ENCODE data around the gene SPECC1. TPM values are rescaled to one million over a fixed set of nuclear protein-coding genes. Genes with fewer than 3 reads are reported as not detected.

SPECC1 gene
- total and polyA plus RNA-seq, 2 of the 4 experiments (the other 2 are of a cell fraction): 16.9 to 26.2 TPM

GRCh38 chr17:20210180-20210579, 201.0 kb downstream of the SPECC1 start:
- dilution Hi-C loops (cut with HindIII; ENCODE audit: low sequenced_read_pairs, unreplicated experiment) (no loop called here), intact Hi-C loops (cut with micrococcal nuclease) (no loop called here), in situ Hi-C loops (cut with MboI; ENCODE audit: low sequenced_read_pairs) (no loop called here)
- H3K27ac ChIP-seq (ENCODE audit: insufficient read depth, low read length): no peak overlapping the region
- no peak overlapping the region for H2BK5ac ChIP-seq (ENCODE audit: low read depth, low read length, poor library complexity, severe bottlenecking)
- no peak overlapping the region for H3K4me3 ChIP-seq (ENCODE audit: insufficient read depth, low read depth, low read length)
- H3K36me3 ChIP-seq (ENCODE audit: control insufficient read depth, insufficient read depth, low read length): peaks cover 6% of the 10 kb centered on the region
- ChIA-PET CTCF (no interaction called here), POLR2A (ENCODE audit: unreplicated experiment) (no interaction called here)
- DNase-seq (no peak), ATAC-seq (ENCODE audit: low read depth) (no peak)
- TF ChIP-seq RFX5 (IDR thresholded peaks at IDR 0.05; ENCODE audit: low read depth, low read length) (no peak), BHLHE40 (IDR thresholded peaks at IDR 0.05; ENCODE audit: low read depth, low read length) (no peak), USF2 (IDR thresholded peaks at IDR 0.05; ENCODE audit: low read depth, low read length) (no peak), CEBPB (IDR thresholded peaks at IDR 0.05; ENCODE audit: low read depth, low read length) (no peak), POLR2A (IDR thresholded peaks at IDR 0.05; ENCODE audit: low read depth, low read length) (no peak), CTCF (conservative IDR thresholded peaks at IDR 0.05; ENCODE audit: low read depth, low read length) (no peak), MXI1 (IDR thresholded peaks at IDR 0.05; ENCODE audit: borderline replicate concordance, low read depth, low read length) (no peak), CHD1 (IDR thresholded peaks at IDR 0.05; ENCODE audit: low read depth, low read length) (no peak), ELK1 (IDR thresholded peaks at IDR 0.05; ENCODE audit: borderline replicate concordance, low read depth, low read length) (no peak)
- no CpG with 5 or more reads among the region's 4 CpGs for WGBS, 2 experiments (ENCODE audit: extremely low coverage in 2 of 2, insufficient read length in 1 of 2)
- H3K9ac ChIP-seq (ENCODE audit: low read depth, low read length): no peak overlapping the region
- H2BK120ac ChIP-seq (ENCODE audit: low read depth, low read length): no peak overlapping the region
- H3K56ac ChIP-seq (ENCODE audit: extremely low read depth, insufficient read depth, low read length): no peak overlapping the region
- no peak overlapping the region for H4K8ac ChIP-seq (ENCODE audit: low read depth in 2 of 2, low read length in 2 of 2)
- no peak overlapping the region for H4K91ac ChIP-seq (ENCODE audit: insufficient read depth, low read depth, low read length)
- no peak overlapping the region for H3K23ac ChIP-seq (ENCODE audit: low read depth, low read length)
- H2AK5ac ChIP-seq (ENCODE audit: low read depth, low read length): no peak overlapping the region; the same call in 1 of the 2 replicates
- H4K5ac ChIP-seq (ENCODE audit: low read depth, low read length): no peak overlapping the region
- H2AK9ac ChIP-seq (replicated peaks; ENCODE audit: low read depth, low read length, poor library complexity): no peak overlapping the region
- no peak overlapping the region for H2BK20ac ChIP-seq (ENCODE audit: low read depth, low read length)
- no peak overlapping the region for H2AFZ ChIP-seq (replicated peaks; ENCODE audit: low read length, poor library complexity)
- H3K9me1 ChIP-seq (ENCODE audit: insufficient read depth, low read length): peaks cover 12% of the 10 kb centered on the region
- no peak overlapping the region for H3K18ac ChIP-seq (ENCODE audit: low read depth, low read length)
- H2BK15ac ChIP-seq (ENCODE audit: low read depth, low read length): no peak overlapping the region
- H3K79me1 ChIP-seq (ENCODE audit: low read depth in 1 of 2, low read length in 2 of 2): peaks cover 22 to 52% of the 10 kb centered on the region in 2 experiments
- no peaks in the 10 kb centered on the region for H3K27me3 ChIP-seq (ENCODE audit: control insufficient read depth, insufficient read depth, low read length)
- BruUV-seq (replicated peaks): no TSS peak
- H3K14ac ChIP-seq (replicated peaks; ENCODE audit: low read depth, low read length): no peak overlapping the region
- peaks cover 9% of the 10 kb centered on the region for H4K20me1 ChIP-seq (ENCODE audit: insufficient read depth, low read length)
- H3K4me1 ChIP-seq (ENCODE audit: control insufficient read depth, insufficient read depth, low read length): peaks cover 11% of the 10 kb centered on the region
- H3K4me2 ChIP-seq (ENCODE audit: low read depth, low read length): no peak overlapping the region
- no peaks in the 10 kb centered on the region for H3K9me3 ChIP-seq (ENCODE audit: control insufficient read depth, insufficient read depth, low read length)
- no peak overlapping the region for H3K4ac ChIP-seq (ENCODE audit: low read depth, low read length)

Measured in IMR-90 (cell line).